ENCODE results near the gene PRR36.

The PRR36 gene

DNA sequence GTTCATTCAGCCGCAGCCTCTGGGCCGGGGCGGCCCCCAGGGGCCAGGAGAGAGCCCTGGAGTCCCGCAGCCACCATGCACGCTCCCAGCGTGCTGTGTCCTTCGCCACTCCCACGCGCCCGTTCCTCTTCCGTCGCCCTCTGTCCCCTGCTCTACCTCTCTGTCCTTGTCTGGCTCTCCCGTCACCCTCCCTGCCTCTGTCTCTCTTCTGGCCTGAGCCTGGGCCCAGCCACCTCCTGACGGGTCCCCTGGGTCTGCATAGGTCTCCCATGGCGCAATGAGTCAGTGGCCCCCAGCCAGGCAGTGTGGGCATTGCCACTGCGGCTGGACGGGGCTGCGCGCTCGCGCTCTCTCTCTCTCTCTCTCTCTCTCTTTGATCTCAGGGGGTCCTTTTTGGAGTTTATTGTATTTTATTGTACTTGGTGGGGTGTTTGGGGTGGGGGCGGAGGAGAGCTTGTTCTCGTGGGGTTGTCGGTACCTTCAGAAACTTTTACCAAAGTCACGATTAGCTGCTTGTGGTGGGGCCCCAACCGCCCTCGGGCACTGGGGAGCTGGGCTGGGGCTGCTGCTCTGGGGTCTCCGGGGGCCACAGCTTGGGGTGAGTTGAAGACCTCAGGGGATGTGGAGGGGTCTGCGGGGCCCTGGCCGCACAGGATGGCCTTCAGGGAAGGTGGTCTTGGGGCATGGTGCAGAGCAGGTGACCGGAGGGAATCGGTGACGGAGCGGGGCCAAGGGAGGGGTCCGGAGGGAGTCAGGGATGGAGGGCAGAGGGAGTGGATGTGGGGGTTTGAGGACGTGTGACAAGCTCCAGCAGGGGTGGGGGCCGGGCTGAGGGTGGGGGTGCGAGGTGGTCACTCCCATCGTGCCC, 38.7 kb upstream of the PRR36 start:
- peaks cover 13% of the 10 kb centered on the region for H3K27me3 ChIP-seq (ENCODE audit: control insufficient read depth, insufficient read depth, low read length)
- no peak overlapping the region for H3K4me3 ChIP-seq (ENCODE audit: low read length)
- H3K27ac ChIP-seq (ENCODE audit: low read length): no peak overlapping the region
- peaks cover 28% of the 10 kb centered on the region for H3K36me3 ChIP-seq (ENCODE audit: control insufficient read depth, insufficient read depth, low read length)
- no peak for DNase-seq (ENCODE audit: low read depth, low spot score)
- WGBS (ENCODE audit: insufficient coverage, insufficient read length): no CpG with 5 or more reads among the region's 39 CpGs
- no peaks in the 10 kb centered on the region; the same call in 1 of the 2 replicates for H3K4me1 ChIP-seq (ENCODE audit: control insufficient read depth, insufficient read depth, low read length)
- H3K9me3 ChIP-seq (ENCODE audit: control insufficient read depth, insufficient read depth, low read length): no peaks in the 10 kb centered on the region

DNA sequence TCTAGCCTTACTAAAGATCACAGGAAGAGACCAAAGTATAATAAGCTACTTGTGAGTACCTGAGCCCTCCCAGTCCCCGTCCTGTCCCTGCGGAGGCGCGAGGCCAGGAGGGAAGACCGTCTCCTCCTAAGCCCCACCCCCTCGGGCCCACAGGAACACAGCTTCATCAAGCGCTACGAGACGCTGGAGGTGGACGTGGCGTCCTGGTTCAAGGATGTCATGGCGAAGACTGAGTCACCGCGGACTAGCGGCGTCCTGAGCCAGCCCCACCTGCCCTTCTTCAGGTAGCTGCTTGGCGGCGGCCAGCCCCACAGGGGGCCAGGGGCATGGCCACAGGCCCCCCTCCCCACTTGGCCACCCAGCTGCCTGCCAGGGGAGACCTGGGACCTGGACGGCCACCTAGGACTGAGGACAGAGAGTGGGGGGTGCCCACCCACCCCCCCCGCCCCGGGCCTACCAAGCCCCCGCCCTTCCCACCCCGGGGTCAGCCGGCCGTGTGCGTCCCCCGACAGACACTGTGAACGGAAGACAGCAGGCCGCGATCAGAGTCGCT, 38.0 kb upstream of the PRR36 start:
- no CpG with 5 or more reads among the region's 31 CpGs for WGBS (ENCODE audit: insufficient coverage, insufficient read length)
- no peak for DNase-seq (ENCODE audit: low read depth, low spot score)
- no peak overlapping the region for H3K4me3 ChIP-seq (ENCODE audit: low read length)
- H3K9me3 ChIP-seq (ENCODE audit: control insufficient read depth, insufficient read depth, low read length): no peaks in the 10 kb centered on the region
- H3K36me3 ChIP-seq (ENCODE audit: control insufficient read depth, insufficient read depth, low read length): peaks cover 30% of the 10 kb centered on the region
- H3K27me3 ChIP-seq (ENCODE audit: control insufficient read depth, insufficient read depth, low read length): peaks cover 12% of the 10 kb centered on the region
- no peak overlapping the region for H3K27ac ChIP-seq (ENCODE audit: low read length)
- H3K4me1 ChIP-seq (ENCODE audit: control insufficient read depth, insufficient read depth, low read length): no peaks in the 10 kb centered on the region; the same call in 1 of the 2 replicates

DNA sequence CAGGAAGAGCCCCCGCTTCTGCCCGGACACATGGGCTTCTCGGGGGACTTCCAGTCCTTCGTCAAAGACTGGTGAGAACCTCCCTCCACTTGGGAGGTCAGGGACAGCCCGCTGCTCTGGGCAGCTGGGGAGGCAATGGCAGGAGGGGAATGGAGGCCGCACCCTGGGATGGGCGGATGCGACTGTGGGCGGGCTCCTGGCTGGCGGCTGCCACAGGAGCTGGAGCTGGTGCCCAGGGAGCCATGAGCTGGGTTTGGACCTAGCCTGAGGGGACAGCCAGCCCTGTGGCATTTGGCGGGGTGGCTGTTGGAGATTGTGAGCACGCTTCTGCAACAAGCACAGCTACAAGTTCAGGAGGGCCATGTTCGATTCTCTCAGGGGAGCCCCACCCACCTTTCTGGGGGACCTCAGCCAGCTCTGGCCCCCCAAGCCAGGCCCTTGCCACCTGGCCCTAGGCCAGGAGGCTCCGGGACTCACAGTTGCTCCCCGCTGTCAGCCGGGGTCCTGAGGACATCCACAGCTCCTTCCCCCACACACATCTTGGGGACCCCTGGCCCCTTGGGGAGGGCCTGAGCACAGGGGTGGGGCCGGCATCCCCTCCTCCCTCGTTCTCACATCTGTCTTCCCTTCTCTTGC, 37.4 kb upstream of the PRR36 start:
- no peaks in the 10 kb centered on the region for H3K9me3 ChIP-seq (ENCODE audit: control insufficient read depth, insufficient read depth, low read length)
- peaks cover 32% of the 10 kb centered on the region for H3K36me3 ChIP-seq (ENCODE audit: control insufficient read depth, insufficient read depth, low read length)
- WGBS (ENCODE audit: insufficient coverage, insufficient read length): no CpG with 5 or more reads among the region's 18 CpGs
- H3K27ac ChIP-seq (ENCODE audit: low read length): no peak overlapping the region
- peaks cover 8% of the 10 kb centered on the region for H3K27me3 ChIP-seq (ENCODE audit: control insufficient read depth, insufficient read depth, low read length)
- no peak for DNase-seq (ENCODE audit: low read depth, low spot score)
- no peak overlapping the region for H3K4me3 ChIP-seq (ENCODE audit: low read length)
- H3K4me1 ChIP-seq (ENCODE audit: control insufficient read depth, insufficient read depth, low read length): no peaks in the 10 kb centered on the region; the same call in 1 of the 2 replicates

DNA sequence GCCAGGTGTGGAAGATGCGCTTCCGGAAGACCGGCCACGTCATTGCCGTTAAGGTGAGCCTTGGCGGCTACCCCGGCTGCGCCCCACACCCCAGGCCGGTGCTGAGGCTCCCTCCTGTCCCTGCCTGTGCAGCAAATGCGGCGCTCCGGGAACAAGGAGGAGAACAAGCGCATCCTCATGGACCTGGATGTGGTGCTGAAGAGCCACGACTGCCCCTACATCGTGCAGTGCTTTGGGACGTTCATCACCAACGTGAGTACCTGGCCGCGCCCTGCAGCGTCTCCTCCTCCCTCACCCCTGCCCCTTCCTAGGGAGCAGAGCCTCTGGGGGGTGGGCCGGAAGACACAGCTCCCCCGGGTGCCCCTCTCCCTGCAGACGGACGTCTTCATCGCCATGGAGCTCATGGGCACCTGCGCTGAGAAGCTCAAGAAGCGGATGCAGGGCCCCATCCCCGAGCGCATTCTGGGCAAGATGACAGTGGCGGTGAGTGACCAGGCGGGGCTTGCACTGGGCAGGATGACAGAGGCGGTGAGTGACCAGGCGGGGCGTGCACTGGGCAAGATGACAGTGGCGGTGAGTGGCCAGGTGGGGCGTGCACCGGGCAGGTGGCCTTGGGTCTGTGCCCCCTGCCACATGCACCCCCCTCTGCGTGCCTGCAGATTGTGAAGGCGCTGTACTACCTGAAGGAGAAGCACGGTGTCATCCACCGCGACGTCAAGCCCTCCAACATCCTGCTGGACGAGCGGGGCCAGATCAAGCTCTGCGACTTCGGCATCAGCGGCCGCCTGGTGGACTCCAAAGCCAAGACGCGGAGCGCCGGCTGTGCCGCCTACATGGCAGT, 36.4 kb upstream of the PRR36 start:
- Histone ChIP-seq H3K27ac (ENCODE audit: low read length) (no peak overlapping the region), H3K4me3 (ENCODE audit: low read length) (no peak overlapping the region), H3K27me3 (ENCODE audit: control insufficient read depth, insufficient read depth, low read length) (peaks cover 3% of the 10 kb centered on the region), H3K4me1 (ENCODE audit: control insufficient read depth, insufficient read depth, low read length) (no peaks in the 10 kb centered on the region), H3K9me3 (ENCODE audit: control insufficient read depth, insufficient read depth, low read length) (no peaks in the 10 kb centered on the region), H3K36me3 (ENCODE audit: control insufficient read depth, insufficient read depth, low read length) (peaks cover 32% of the 10 kb centered on the region)
- DNase-seq (ENCODE audit: low read depth, low spot score): no peak
- no CpG with 5 or more reads among the region's 54 CpGs for WGBS (ENCODE audit: insufficient coverage, insufficient read length)

DNA sequence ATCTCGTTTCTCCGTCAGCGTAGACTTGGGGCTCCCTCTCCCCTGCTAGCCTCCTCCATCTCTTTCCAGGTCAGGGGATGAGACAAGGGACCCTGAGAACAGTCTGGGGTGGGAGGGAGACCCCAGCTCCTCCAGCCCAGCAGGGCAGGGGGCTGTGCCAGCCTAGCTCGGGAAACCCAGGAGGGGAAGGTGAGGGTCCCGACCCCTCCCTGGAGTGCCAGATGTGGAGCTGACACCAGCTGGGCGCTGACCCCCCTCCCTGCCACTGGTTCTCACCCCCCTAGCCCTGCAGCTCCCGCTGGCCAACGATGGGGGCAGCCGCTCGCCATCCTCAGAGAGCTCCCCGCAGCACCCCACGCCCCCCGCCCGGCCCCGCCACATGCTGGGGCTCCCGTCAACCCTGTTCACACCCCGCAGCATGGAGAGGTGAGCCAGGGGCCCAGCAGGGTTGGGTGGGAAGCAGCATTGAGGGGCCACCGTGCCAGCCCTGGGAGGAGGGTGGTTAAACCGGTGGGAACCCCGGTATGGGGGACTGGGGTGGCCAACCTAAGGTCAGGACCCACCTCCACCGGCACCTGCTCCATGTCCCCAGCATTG, 35.4 kb upstream of the PRR36 start:
- peaks cover 32% of the 10 kb centered on the region for H3K36me3 ChIP-seq (ENCODE audit: control insufficient read depth, insufficient read depth, low read length)
- no peaks in the 10 kb centered on the region for H3K4me1 ChIP-seq (ENCODE audit: control insufficient read depth, insufficient read depth, low read length)
- WGBS (ENCODE audit: insufficient coverage, insufficient read length): no CpG with 5 or more reads among the region's 21 CpGs
- H3K27me3 ChIP-seq (ENCODE audit: control insufficient read depth, insufficient read depth, low read length): no peaks in the 10 kb centered on the region
- H3K27ac ChIP-seq (ENCODE audit: low read length): no peak overlapping the region
- no peak overlapping the region for H3K4me3 ChIP-seq (ENCODE audit: low read length)
- DNase-seq (ENCODE audit: low read depth, low spot score): no peak
- no peaks in the 10 kb centered on the region for H3K9me3 ChIP-seq (ENCODE audit: control insufficient read depth, insufficient read depth, low read length)

DNA sequence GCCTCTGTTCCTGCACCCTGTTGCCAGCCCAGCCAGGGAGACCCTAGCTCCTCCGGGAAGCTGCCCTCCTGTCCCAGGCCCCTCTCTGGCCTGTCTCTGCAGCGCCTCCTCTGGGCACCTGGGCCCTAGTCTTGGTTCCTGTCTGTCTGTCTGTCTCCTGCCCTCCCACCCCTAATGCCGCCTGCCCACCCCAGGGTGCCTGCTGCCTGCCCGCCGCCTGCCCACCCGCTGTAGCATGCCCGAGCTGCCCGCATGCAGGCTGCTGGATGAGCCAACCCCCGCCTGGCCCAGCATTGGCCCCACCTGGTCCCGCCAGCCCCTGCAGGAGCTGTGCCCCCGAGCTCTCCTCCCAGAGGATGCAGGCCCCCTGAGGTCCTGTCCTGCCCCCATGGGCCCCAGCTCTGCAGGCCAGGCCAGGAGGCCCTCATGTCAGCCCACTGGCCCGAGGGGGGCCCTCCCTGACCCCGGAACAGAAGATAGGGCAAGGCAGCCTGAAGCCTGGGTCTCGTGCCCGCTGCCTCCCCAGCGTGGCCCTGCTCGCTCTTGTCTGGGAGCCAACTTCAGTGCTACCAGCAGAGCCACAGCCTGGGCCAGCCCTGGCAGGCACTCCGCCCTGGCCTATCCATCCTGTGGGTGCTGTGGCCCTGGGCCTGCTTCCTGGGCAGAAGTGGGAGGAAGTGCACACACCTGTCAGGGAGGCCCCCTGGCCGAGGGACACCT, 34.7 kb upstream of the PRR36 start:
- Histone ChIP-seq H3K4me1 (ENCODE audit: control insufficient read depth, insufficient read depth, low read length) (no peaks in the 10 kb centered on the region), H3K27ac (ENCODE audit: low read length) (no peak overlapping the region), H3K36me3 (ENCODE audit: control insufficient read depth, insufficient read depth, low read length) (peaks cover 32% of the 10 kb centered on the region), H3K9me3 (ENCODE audit: control insufficient read depth, insufficient read depth, low read length) (no peaks in the 10 kb centered on the region), H3K27me3 (ENCODE audit: control insufficient read depth, insufficient read depth, low read length) (no peaks in the 10 kb centered on the region), H3K4me3 (ENCODE audit: low read length) (no peak overlapping the region)
- DNase-seq (ENCODE audit: low read depth, low spot score): no peak
- WGBS (ENCODE audit: insufficient coverage, insufficient read length): no CpG with 5 or more reads among the region's 19 CpGs

DNA sequence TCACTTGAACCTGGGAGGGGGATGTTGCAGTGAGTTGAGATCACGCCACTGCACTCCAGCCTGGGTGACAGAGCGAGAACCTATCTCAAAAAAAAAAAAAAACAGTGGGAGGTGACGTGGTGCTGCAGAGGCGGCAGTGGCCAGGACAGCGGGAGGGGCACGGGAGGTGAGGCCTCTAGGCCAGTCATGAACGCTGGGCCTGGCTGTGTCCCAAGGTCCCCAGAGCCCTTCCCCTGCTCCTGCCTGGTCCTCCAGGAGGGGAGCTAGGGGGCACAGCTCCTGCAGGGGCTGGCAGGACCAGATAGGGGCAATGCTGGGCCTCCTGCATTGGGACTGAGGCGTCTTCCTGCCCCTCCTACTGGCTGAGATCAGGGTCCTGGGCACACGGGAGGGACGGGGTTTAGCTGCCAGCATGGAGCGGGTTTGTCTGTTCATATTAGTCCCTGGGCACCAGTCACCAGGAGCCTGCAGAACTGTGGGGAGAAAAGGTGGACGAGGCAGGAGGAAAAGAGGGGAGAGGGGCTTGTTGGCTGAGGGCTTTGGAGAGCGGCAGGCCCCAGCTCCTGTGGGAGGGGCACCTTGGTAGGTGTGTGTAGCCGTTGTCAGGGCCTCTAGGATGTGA, 34.0 kb upstream of the PRR36 start:
- Histone ChIP-seq H3K36me3 (ENCODE audit: control insufficient read depth, insufficient read depth, low read length) (peaks cover 32% of the 10 kb centered on the region), H3K9me3 (ENCODE audit: control insufficient read depth, insufficient read depth, low read length) (no peaks in the 10 kb centered on the region), H3K27ac (ENCODE audit: low read length) (no peak overlapping the region), H3K27me3 (ENCODE audit: control insufficient read depth, insufficient read depth, low read length) (no peaks in the 10 kb centered on the region), H3K4me3 (ENCODE audit: low read length) (no peak overlapping the region), H3K4me1 (ENCODE audit: control insufficient read depth, insufficient read depth, low read length) (no peaks in the 10 kb centered on the region)
- no CpG with 5 or more reads among the region's 14 CpGs for WGBS (ENCODE audit: insufficient coverage, insufficient read length)
- DNase-seq (ENCODE audit: low read depth, low spot score): no peak

DNA sequence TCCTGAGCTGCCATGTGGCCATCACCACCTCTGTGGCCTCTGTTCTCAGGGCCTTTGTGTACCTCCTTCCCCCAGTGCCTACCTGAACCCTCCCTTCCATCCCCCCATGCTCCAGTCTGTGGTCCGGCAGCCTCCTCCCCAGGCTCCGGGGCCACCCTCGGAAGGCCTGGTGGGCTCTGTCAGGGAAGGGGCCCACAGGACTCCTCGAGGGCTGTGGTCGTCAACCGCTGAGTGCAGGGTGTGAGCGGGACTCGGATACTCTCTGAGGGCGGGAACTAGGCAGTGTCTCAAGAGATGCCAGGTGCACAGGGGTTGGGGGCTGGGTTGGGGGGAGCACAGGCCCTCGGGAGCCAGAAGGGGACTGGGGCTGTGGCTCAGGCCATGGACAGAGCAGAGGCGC, 33.4 kb upstream of the PRR36 start:
- Histone ChIP-seq H3K4me3 (ENCODE audit: low read length) (no peak overlapping the region), H3K9me3 (ENCODE audit: control insufficient read depth, insufficient read depth, low read length) (no peaks in the 10 kb centered on the region), H3K4me1 (ENCODE audit: control insufficient read depth, insufficient read depth, low read length) (no peaks in the 10 kb centered on the region), H3K36me3 (ENCODE audit: control insufficient read depth, insufficient read depth, low read length) (peaks cover 30% of the 10 kb centered on the region), H3K27ac (ENCODE audit: low read length) (no peak overlapping the region), H3K27me3 (ENCODE audit: control insufficient read depth, insufficient read depth, low read length) (no peaks in the 10 kb centered on the region)
- no CpG with 5 or more reads among the region's 11 CpGs for WGBS (ENCODE audit: insufficient coverage, insufficient read length)
- no peak for DNase-seq (ENCODE audit: low read depth, low spot score)

DNA sequence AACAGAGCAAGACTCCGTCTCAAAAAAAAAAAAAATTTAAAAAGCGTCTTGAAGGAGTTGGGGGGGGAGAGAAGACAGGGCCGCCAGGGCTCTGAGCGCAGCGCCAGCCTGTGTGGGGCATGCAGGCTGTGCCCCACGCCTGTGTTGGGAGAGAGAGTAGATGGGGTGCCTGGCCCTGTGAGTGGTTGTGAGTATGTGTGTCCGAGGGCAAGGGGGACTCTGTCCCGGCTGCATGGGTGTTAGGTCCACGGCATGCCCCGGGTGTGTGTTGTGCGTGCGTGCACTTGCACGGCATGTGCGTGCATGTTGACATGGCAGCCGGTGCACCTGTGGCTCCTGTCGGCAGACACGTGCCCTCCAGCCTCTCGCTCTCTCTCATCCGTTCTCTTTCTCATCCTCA, 32.9 kb upstream of the PRR36 start:
- Histone ChIP-seq H3K4me1 (ENCODE audit: control insufficient read depth, insufficient read depth, low read length) (no peaks in the 10 kb centered on the region), H3K27me3 (ENCODE audit: control insufficient read depth, insufficient read depth, low read length) (no peaks in the 10 kb centered on the region), H3K27ac (ENCODE audit: low read length) (no peak overlapping the region), H3K9me3 (ENCODE audit: control insufficient read depth, insufficient read depth, low read length) (no peaks in the 10 kb centered on the region), H3K4me3 (ENCODE audit: low read length) (no peak overlapping the region), H3K36me3 (ENCODE audit: control insufficient read depth, insufficient read depth, low read length) (peaks cover 27% of the 10 kb centered on the region)
- WGBS (ENCODE audit: insufficient coverage, insufficient read length): no CpG with 5 or more reads among the region's 19 CpGs
- DNase-seq (ENCODE audit: low read depth, low spot score): no peak

All from iPS DF 6.9 (cell line).